Left forelimb (tissue), 1 donor: ENCODE results near the gene GSG1L2.

Experiments
- DNase-seq: peaks from one replicate; pipeline ENCODE4 v3.0.0-alpha.2; 2018; ENCODE audit warnings: low spot score

The GSG1L2 gene

DNA sequence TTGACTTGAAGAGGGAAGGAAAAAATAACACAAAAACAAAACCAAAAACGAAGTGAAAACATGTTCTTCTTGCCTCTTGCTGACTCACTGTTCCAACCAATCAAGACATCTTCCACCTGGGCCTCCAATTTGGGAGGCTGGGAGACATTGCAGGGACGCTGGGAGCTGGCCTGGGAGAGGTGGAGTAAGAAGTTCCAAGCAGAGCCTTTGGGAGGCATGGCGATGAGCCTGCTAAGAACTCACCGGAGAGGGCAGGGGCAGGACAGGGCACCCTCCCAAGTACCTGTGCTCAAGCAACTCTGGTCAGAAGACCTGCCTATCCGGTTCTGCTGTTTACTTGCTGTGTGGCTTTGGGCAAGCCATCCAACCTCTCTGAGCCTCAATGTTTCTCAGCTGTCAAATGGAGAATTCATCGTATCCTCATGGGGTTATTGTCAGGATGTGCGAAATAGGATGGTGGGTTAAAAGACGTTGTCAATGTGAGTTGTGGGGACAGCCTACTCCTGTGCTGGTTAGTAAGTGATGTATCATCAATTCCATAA lies 3.0 kb upstream of the GSG1L2 start:
- DNase-seq, result no peak

DNA sequence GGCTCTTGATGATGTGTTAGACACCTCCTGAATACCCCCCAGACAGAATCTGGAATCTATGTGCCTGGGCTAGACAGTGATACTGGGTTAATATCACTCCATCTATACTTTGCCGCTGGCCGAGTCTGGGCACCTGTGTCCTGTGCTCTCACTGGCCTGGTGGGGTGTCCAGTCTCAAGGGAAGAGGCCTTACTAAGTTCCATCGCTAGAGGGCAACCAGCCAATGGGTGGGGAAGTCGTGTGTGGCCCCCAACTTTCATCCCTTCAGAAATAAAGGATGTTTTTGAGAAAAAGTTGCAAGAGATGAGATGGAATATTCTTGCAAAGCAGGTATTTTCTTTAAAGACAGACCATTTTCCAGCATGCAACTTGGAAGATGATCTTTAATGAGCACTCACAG lies 2.2 kb upstream of the GSG1L2 start:
- no peak for DNase-seq

DNA sequence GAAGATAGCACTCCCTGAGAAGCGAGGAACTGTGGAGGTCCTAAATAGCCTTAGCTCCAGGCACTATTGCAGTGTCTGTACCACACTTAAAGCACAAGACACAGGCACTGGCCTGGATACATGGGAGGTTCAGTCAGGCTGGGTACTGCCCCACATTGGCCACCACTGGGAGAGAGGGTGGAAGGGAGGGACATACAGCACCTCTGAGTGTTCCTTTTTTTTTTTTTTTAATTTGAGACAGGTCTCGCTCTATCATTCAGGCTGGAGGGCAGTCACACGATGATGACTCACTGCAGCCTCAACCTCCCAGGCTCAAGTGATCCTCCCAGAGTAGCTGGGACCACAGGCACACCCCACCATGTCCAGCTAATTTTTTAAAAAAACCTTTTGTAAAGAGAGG lies 1.4 kb downstream of the GSG1L2 start:
- DNase-seq, result no peak

DNA sequence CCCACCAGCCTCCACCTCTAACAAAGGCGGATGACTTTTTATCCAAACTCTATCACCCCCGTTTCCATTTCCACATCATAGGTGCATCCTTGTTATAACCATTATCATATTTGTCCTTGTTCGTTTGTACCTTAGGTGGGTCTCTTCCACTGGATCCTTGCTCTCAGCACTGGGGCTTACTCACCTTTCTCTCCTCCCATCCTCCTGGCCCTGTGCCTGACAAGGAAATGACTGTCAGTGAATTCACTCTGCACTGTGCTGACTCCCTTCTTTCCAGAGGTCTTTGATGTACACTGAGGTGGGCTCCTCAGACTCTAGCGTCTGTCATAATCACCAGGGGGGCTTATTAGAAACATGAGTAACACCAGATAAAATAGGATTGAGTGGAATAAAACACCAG lies 3.1 kb downstream of the GSG1L2 start:
- no peak for DNase-seq

DNA sequence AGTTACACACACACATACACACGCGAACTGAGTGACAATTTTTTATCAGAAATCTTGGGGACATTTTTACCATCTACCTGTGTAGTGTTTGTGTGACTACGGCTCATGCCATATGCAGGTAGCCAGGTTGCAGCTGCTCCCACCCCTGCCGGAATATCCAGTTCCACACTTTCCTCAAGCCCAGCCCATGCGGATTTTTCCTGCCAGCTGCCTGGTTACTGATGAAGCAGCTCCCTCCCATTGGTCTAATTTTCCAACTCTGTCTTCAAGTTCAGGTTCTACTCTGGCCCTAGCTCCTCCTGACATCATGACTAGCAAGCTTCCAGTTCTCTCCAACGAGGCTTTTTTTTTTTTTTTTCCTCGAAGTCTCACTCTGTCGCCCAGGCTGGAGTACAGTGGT lies 4.8 kb downstream of the GSG1L2 start:
- no peak for DNase-seq

DNA sequence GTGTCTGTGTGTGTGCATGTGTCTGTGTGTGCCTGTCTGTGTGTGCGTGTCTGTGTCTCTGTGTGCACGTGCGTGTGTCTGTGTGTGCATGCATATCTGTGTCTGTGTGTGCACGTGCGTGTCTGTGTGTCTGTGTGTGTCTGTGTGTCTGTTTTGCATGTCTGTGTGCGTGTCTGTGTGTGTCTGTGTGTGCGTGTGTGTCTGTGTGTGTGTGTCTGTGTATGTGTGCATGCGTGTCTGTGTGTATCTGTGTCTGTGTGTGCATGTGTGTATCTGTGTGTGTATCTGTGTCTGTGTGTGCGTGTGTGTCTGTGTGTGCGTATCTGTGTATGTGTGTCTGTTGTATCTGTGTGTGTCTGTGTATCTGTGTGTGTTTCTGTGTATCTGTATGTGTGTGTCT lies 5.4 kb downstream of the GSG1L2 start:
- no peak for DNase-seq

- DNase-seq, result no peak
Observed at GRCh38 chr17:9814337-9814945, 7.4 kb downstream of the GSG1L2 start.

GRCh38 chr17:9813166-9813565 lies 8.7 kb downstream of the GSG1L2 start:
- no peak for DNase-seq

DNA sequence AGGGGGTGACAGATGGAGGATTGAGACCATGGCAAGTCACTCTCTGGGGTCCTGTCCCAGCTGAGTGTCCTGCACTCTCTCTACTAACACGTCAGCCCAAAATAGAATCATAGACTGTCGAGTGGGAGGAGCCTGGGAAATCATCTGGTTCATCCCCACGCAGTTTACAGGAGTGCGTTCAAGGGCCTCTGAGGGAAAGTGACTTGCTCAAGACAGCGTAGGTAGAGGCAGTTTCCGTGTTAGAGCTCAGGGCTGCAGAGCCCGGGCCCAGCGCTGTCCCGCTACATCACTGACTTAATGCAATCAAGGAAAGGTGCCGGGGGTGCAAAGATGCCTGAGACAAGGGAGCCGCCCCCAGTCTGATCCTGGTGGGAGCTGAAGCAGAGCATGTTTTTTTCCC lies 10.3 kb downstream of the GSG1L2 start:
- DNase-seq, result no peak

- no peak for DNase-seq
Observed at GRCh38 chr17:9811086-9811485, 10.8 kb downstream of the GSG1L2 start.

GRCh38 chr17:9810100-9810949 lies 11.6 kb downstream of the GSG1L2 start:
- no peak for DNase-seq

DNA sequence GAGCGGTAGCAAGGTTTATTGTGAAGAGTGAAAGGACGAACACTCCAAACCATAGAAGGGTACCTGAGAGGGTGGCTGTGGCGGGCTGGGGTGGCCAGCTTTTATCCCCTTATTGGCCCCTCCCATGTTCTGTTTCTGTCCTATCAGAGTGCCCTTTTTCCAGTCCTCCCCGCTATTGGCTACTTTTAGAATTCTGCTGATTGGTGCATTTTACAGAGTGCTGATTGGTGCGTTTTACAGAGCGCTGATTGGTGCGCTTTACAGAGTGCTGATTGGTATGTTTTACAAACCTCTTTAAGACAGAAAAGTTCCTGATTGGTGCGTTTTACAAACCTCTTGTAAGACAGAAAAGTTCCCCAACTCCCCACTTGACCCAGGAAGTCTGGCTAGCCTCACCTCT lies 12.5 kb downstream of the GSG1L2 start:
- no peak for DNase-seq

DNA sequence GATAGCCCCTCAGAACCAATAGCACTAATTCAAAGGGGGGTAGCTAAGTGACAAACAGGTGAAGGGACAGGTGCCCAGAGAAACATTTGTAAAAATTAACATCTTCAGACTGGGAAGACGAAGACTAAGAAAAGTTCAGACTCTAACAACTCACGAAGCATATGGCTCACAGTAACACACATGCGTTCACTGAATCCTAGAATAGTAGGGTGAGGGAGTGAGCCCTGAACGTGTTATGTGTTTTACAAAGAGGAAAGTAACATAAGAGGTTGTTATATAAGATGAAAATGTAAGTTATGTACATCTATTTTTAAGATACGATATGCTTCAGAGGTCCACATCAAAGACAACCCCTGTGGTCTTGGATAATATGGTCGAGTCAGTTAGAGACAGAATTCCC lies 15.2 kb downstream of the GSG1L2 start:
- DNase-seq, result no peak

DNA sequence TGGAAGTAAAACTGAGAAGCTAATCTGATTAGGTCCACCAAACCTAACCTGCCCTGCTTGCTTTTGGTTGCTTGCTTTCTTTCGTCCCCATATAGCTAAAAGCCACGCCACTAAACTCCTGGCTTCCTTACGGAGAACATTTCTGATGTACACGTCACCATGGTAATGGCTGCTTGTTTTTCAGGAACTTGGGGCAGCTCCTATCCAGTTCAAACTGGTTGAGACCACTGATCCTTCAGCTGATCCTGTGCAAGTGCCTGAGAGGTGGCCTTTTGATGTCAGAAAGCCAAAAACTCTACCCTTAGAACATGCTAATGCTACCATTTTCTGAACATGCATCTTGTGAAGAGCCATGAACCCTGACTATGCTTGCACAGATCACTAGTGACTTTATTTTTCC lies 16.1 kb downstream of the GSG1L2 start:
- no peak for DNase-seq

DNA sequence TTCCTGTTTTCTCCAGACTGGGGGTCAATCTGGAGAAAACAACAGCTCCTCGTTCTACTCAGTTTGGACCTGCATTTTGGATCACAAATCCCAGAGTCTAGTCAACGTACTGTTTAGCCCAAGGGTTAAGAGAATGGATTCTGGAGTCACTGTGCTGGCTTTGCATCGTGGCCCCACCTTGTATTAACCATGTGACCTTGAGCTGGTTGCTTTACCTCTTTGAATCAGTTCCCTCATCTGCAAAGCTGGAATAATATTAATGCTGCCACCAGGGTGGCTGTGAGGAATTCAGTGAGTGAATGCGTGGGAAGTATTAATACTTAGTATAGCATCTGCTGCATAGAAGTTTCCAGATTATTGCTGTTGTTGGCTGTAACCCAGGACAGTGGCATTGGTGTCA lies 19.2 kb downstream of the GSG1L2 start:
- DNase-seq, result no peak

DNA sequence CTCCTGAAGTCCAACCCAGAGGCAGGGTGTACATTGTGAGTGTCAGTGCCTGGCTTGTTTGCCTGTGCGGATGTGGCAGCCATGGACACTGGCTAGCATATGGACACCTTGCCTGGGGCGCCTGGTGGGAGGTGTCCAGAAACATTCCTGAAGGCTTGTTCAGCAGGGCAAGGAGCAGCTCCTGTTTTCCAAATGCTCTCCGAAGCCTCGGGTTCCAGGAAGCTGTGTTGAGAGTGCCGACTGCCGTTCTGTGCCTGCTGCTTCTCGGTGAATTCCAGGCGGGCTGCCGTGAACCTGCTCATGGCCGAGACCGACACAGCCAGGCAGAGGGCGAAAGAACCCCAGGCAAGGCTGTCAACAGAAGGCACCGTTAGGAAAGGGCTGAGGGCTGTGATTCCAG lies 19.6 kb downstream of the GSG1L2 start:
- DNase-seq, result no peak

- no peak for DNase-seq
Observed at GRCh38 chr17:9801505-9801904, 20.4 kb downstream of the GSG1L2 start.

DNA sequence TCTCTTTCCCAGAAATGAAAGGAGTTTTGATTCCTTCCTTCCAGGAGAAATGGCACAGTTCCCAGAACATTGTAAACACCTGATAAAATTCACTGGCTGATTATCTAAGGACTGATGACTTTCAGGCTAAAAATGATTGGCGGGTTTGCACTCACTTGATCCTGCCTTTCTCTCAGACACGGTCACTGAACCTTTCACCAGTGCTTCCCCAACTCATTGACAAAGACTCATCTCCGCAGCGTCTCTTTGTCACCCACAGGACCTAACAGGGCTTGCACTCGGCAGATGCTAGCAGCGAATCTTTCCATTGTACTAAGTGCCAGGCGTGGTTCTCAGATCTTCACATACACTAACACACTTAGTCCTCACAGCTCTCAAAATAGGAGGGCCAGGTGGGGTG lies 23.2 kb downstream of the GSG1L2 start:
- no peak for DNase-seq

GRCh38 chr17:9798008-9798407 lies 23.9 kb downstream of the GSG1L2 start:
- no peak for DNase-seq

- DNase-seq, result no peak
Observed at GRCh38 chr17:9792181-9792840, 29.6 kb downstream of the GSG1L2 start.

GRCh38 chr17:9790889-9791876 lies 30.7 kb downstream of the GSG1L2 start, which contains the start of gene DHRS7C:
DHRS7C (minus strand) TSS chr17:9791592; CDS start chr17:9791284, 308 bp downstream.
- no peak for DNase-seq

DNA sequence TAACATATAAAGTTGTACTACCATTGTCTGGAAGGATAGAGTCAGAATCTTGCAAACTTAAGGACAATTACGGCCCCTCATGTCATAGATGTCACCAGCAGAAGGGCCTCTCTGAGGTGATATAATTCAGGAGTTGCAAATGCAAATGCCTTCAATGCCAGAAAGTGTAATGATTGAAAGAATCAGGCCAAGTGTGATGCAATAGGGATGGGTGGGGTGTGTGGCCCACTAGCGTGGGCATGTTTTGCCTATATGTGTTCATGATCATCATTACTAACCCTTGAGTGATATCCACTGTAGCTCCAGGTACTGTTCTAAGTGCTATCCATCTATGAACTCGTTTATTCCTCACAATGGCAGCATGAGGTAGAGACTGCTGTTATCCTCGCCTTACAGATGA lies 31.6 kb downstream of the GSG1L2 start:
- DNase-seq, result no peak
